Left renal pelvis (tissue), 4 donors: ENCODE results near the gene PSMC5. TPM values are rescaled to one million over a fixed set of nuclear protein-coding genes. Genes with fewer than 3 reads are reported as not detected.

Source experiments
- DNase-seq, 4 donors: peaks; one replicate each; pipeline ENCODE4 v3.0.0-alpha.2; 2013; ENCODE audit warnings: low read depth in 4 of 4, low spot score in 3 of 4
- polyA plus RNA-seq, 4 donors: library from polyadenylated mRNA; unstranded; fragments of 120-200 nt; gene quantifications; one replicate each; pipeline ENCODE4 v1.2.1, GENCODE V29; 2013; ENCODE audit not compliant: insufficient read length in 4 of 4

Gene PSMC5
- polyA plus RNA-seq, 4 donors = 122 to 197 (median 173) TPM

DNA sequence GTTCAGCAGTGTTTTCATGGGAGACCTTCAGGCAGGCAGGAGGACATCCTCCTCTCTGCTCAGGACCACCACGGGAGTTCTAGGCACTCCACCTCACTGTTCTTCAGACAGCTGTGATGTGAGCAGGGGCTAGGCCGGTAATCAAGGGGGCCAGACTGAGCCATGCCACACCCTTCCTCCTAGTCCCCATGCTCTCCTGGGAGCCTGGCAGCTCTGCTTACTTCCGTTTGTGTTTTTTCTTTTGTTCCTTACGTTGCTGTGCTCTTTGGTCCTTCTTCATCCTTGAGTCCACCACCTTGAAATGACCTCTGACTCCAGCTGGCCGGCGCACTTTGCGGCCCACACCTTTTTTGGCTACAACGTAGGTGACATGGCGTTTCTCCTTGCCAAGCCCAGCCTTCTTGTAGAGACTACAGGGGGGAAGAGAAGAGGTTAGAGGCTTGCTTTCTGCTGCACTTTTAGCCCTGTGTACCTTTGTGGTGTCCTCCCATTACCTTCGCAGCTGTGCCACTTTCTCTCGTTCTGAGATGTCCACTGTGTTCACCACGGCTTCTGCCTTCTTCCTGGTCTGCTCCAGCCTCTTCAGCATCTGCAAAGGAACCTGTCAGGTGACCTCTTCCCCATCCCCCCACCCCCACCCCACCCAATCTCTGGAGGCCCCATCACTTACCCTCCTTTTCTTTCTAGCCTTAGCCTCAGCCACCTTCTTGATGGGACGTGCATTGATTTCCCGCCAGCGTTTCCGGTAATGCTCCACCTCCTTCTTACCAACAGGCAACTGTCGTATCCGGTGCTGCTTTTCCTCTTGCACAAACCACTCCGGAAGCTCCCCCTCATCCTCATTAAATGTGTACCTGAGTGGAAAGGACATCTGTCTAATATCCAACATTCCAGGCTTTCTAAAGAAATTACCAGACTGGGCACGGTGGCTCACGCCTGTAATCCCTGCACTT is 7.4 kb upstream of the PSMC5 start:
- no peak for DNase-seq

DNA sequence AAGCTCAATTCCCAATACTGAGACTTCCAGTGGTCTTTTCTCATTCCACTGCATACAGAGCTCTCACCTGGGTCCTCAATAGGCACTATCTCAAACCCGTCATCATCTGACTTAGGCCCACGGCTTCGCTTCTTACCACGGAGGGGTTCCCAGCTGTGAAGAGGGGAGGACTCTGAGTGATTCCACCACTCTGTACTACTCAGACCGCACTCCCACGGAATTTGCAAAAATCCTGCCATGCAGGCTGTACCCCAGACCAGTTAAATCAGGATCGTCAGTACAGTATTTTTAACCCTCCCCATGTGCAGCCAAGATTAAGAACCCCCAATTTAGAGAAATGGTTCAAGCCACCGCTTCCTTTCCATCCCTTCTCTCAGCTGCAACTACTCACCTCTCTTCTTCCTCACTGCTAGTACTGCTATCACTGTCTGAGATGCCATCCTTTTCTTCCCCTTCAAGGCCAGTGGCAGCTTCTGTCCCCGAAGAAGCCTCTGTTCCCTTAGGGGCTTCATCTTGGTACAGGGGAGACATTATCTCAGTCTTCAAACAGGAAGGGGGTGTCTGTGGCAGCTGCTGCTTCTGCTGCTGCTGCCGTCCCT is 6.2 kb upstream of the PSMC5 start:
- no peak for DNase-seq

DNA sequence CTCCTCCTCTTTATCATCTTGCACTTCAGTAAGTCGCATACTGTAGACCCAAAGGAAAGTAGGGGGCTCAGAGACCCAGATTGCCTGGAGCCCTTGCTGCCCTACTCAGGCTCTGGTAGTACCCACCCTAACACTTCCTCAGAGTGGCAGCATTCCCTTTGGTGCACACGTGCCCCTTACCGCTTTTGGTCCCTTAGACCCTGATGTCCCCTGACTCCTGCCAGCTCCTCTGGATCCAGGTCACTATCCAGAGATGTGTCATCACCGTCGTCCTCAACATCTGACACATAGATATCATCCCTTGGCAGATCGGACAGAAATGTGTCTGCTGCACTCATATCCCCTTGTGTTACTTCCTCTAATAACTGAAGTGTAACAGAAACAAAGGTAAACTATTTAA is 5.4 kb upstream of the PSMC5 start:
- DNase-seq = no peak

DNA sequence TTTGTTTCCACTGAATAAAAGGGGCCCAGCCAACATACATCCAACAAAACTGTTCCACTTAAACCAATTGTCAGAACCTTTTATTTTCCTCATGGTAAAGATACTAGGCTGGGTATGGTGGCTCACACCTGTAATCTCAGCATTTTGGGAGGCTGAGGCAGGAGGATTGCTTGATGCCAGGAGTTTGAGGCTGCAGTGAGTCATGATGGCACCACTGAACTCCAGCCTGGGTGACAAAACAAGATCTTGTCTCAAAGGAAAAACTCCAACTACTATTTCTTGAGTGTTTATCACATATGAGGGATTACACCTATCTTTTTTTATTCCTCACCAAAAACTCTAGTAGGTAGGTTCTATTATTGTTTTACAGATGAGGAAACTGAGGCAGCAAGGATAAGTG is 4.7 kb upstream of the PSMC5 start:
- no peak for DNase-seq

DNA sequence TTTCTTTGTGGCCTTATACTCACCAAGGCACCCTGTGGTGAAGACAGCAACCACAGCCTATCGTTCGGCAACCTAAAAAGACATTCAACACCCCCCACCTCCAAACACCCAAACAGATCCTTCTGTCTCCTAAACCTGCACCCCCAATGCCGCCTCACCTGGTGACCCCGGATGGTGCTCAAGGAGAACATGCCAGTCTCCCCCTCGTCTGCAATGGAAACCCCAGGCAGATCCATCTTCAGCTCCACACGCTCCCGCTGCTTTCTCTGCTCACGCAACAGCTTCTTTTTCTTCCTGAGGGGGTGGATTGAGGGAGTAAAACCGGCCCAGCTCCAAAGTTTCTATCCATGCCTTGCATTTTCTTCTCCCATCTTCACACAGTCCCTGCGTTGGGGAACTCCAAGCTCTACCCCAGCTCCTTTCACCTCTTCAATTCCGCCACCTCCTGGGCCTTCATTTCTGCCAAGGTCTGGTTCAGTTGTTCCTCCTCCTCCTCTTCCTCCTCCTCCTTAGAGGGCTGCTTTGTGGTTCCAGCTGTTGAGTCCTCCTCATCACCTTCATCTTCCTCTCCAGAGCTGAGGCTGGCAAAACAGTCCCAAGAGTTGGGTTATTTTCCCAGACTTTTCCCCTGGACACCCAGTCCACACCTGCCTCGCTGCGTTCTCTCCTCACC is 3.4 kb upstream of the PSMC5 start:
- no peak for DNase-seq

DNA sequence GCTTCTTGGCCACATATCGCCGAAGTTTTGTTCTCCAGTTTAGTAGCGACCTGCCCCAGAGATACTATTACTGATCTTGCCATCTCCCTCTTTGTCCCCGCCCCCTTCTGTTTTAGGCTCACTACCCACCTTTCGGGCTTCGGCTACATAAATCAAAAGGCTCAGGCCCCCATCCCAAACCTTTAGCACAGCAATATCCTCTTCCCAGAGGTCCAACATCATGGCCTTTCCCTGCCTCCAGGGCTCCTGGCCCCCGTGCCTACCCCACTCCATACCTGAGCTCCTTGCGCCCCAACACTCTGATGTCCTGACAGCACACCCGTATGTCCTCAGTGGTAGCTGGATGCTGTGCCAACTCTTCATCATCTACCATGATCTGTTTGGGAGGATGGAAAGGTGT is 2.9 kb upstream of the PSMC5 start:
- DNase-seq = no peak

DNA sequence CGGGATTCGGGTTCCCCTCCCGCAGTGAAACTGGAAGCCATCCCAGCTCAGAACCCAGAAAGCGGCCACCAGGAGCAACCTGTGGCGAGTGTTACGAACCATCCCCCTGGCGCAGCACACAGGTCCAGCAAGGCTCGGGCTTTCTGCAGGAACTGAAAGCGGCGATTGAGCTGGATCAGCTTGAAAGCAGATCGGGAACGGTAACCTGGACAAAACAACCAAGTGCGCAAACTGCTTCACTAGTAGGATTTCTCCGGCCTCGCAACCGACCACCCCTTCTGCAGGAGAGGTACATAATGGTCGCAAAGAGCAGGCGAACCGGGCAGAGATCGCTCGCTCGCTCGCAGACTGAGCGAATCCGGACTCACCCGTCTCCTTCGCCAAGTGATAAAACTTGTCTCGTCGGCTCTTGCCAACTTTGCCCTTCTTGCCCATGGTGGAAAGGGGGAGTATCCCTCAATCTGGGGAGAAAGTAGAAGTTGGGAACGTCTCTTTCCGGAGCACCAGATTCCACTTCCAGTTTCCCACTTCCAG is 696 bp upstream of the PSMC5 start:
- no peak for DNase-seq

DNA sequence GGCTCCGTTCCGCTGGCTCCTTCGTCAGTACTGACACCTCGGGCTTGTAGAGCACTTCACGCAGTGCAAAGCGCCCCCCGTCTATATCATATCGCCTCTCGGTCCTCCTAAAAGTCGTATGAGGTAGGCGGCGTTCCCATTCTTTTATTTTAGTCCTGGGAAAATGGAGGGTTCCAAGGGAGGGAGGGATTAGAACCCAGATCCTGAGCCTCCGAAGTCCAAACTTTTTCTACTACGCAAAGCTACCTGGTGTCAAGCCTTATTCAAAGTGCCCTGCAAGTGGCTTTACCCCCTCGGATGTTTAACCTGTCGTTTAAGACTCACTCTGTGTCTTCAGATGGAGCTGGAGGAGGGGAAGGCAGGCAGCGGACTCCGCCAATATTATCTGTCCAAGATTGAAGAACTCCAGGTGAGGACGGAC is 580 bp downstream of the PSMC5 start:
- DNase-seq = no peak

DNA sequence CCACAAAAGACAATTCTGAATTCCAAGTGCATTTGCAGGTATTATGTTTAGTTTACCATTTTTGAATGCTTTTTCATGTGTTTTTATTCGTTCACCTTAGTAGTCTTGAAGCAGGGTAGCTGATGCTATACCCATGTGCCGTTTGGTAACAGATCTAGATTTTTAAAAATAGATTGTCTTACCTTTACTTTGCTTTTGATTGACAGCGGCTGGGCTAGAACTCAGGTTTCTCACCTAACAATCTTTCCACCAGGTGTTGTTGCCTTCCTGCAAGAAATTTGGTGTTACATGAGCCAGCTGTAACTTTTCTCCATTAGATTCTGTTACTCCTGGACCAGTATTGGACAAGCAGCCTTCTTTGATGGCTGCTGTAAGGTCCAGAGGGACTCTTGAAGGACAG is 1.7 kb downstream of the PSMC5 start:
- DNase-seq = no peak

DNA sequence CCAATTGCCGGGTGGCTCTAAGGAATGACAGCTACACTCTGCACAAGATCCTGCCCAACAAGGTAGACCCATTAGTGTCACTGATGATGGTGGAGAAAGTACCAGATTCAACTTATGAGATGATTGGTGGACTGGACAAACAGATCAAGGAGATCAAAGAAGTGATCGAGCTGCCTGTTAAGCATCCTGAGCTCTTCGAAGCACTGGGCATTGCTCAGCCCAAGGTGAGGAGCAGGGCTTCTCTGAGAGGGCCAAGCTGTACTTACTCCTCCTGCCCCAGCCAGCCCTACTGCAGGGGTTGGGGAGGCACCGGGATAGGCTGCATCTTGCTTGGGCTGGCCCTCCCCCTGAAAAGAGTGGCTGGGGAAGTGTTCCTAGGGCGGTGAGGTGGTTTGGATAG is 3.0 kb downstream of the PSMC5 start:
- DNase-seq = no peak

DNA sequence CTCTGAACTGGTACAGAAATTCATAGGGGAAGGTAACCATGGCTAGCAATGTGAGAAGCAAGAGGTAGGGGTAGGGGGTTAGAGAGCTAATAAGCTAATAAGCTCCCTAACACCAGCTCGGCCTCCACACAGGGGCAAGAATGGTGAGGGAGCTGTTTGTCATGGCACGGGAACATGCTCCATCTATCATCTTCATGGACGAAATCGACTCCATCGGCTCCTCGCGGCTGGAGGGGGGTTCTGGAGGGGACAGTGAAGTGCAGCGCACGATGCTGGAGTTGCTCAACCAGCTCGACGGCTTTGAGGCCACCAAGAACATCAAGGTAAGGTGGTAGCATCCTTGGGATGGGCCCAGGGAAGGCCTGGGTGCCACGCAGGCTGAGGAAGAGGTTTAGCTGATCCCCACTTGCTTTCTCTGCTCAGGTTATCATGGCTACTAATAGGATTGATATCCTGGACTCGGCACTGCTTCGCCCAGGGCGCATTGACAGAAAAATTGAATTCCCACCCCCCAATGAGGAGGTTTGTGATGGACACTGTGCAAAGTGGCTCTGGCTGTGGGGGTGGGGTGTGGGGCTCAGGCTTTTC is 3.8 kb downstream of the PSMC5 start:
- DNase-seq = no peak

DNA sequence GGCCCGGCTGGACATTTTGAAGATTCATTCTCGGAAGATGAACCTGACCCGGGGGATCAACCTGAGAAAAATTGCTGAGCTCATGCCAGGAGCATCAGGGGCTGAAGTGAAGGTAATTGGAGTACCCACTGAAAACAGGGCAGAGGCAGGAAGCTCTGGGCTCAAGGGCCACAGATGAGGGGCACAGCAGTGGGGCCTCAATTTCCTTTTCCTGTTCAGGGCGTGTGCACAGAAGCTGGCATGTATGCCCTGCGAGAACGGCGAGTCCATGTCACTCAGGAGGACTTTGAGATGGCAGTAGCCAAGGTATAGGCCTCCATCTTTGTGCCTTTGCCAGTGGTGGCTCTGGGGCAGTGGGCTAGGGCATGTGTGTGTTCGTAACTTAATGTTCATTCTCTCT is 4.3 kb downstream of the PSMC5 start:
- no peak for DNase-seq

DNA sequence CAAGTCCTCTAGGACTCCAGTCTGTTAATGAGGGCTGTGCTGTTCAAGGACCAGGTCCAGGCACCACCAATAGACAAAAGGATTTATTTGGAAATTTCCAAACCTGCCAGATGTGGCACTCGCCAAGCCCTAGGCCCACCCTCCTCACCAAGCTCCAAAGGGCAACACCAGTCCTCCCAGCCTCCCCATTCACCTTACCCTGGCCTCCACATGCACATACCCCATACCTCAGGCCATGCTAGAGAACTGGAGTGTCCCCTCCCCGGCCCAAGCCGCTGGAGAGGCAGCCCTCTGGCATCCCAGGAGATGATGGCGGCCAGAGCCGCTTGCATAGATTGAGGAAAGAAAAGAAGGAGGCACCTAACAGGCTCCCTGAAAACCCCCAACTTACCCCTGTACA is 4.8 kb downstream of the PSMC5 start:
- no peak for DNase-seq

DNA sequence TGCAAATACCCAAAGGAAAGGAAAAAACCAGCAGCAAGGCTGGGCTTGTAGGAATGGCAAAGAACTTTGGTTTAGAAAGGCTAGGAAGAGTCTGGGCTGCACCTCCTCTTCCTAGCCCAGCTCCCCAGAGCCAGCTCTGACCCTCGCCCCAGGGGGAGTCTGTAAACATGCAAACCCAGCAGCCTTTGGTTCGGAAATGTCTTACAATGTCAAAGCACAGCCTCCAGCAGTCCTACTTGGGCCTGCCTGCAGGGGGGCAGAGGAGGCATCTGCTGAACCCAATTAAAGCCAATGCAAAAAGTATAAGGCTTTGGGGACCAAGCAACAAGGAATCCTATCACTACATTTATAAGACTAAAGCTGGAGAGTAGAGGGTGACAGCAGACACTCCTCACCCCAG is 5.2 kb downstream of the PSMC5 start:
- DNase-seq = no peak

DNA sequence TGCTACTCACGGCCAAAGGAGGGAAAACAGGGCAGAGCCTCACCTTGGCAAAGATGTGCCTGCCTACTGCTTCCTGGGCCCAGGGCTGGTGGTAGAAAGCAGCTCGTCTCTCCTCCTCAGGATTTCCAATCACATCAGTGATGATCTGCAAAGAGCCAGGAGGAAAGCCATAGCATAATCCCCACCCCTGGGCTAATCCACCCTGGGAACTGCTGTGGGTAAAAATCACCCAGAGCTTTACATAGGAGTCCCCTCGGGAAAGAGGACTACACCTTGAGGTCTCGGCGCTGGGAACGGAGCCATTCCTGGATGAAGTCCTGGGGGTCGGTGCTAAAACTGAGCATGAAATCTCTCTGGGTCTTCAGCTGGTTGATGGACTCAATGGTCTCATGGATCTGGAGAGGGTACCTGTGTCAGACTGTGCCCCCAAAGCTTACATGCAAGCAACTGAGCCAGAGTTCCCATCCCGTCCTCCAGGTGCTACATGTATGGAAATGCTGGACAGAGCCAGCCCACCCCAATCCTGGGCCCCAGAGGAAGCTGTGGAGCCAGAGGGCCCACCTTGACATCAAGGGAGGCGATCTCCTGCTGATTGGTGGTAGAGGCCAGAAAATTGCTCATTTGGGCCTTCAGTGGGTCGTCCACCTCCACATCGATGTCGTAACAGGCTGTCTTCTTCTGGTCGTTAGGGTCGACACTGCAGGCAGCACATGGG is 6.0 kb downstream of the PSMC5 start:
- DNase-seq = no peak

DNA sequence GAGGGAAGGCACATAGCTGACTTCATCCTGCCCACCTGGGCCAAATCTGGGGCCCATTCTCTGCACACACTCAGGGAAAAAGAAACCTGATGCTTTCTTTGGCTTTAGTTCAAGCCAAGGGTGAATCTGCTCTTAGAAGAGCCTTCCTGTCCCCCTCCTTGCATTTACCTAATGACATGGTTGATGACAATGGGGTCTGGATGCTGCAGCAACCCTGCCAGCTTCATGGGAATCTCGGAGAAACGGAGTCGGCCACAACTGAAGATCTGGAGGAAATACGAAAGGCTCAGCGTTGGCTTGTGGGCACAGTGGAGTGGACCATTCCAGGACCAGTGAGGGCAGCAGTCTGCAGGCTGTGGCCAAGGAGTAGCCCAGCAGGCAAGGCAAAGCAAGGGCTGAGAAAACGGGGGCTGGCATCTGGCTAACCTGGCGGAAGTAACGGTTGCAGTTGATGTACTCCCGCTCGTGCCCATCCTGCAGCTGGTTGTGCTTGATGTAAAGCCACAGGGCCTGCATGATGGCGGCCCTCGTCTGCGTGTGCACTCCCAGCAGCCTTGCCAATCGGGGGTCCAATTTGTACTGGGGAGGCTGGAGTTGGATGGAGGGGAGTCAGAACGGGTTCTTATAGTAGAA is 6.6 kb downstream of the PSMC5 start:
- no peak for DNase-seq

DNA sequence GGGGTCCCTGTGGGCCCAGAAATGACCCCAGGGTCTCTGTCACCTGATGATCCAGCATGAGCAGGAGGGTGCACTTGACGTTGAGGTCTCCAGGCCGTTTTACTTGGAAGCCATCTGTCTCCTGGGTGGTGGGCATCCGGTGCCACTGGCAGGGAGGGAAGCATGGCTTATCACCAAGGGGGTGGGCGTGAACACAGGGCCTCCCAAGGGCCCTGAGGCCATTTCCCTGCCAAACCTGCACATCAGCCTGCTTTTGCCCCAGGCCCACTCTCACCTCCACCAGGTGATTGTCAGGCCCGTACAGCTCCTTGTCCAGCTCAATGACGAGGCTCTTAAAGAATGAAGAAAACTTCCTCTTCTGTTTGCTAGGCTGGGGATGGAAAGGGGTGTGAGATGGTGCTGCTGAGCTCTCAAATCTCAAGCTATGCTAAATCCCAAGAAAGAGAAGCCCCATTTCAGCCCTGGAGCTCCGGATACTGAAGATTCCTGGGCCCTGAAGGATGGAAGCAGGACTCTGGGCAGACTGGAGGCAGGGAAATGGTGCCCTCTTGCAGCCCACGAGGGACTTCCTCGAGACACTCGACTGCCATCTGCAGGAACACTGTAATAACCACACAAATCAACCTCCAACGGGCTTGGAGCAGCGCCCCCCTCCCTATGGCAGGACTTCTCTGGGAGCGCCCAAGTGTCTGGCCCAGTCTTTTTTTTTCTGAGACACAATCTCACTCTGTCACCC is 7.4 kb downstream of the PSMC5 start:
- DNase-seq = no peak

DNA sequence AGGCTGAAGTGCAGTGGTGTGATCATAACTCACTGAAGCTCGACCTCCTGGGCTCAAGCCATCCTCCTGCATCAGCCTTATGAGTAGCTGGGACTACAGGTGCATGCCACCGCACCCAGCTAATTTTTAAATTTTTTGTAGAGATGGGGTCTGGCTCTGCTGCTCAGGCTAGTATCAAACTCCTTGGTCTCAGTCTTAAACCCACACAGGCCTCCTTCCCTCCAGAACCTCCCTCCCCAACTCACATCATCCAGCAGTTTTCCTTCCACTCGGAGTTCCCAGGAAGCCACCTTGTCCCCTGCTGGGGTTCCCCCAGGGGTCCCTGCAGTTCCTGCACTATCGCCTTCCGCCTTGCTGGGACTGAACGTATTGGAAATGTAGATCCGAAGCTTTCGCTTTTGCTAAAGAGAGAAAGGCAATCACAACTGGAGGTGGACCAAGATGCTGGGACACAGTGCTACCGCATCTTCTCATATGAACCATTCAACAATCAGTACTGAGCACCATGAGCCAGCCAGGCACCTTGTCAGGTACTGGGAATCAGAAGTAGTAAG is 8.0 kb downstream of the PSMC5 start:
- no peak for DNase-seq

DNA sequence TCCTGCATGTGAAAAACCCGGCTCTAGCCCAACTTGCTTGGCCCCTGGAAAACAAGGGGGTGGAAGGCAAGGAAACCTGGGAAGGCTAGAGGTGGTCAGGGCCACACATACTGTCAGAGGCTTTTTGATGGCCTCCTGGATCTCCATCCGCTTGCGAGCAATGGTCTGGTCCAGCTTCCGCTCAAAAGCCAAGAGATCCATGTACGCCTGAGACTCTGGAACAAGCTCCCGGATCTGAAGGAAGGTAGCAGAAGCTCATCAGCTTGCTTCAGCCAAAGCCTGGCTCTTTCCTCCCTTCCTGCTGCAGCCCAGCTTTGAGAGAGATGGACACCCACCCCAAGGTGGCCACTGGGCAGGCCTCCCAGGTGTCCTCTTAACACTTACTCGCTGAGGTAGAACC is 9.6 kb downstream of the PSMC5 start:
- no peak for DNase-seq
